HG02610 (cell line): Measurements from ENCODE around the gene ARHGEF33.

Experiments
- ATAC-seq: cut with Tn5 transposase; IDR thresholded peaks from one replicate; pipeline ENCODE4 v1.9.1; 2021; ENCODE audit warnings: mild to moderate bottlenecking, moderate library complexity; ENCODE audit not compliant: unreplicated experiment

Gene ARHGEF33

GRCh38 chr2:39007875-39008504 lies 118.3 kb downstream of the ARHGEF33 start:
- ATAC-seq = no peak

DNA sequence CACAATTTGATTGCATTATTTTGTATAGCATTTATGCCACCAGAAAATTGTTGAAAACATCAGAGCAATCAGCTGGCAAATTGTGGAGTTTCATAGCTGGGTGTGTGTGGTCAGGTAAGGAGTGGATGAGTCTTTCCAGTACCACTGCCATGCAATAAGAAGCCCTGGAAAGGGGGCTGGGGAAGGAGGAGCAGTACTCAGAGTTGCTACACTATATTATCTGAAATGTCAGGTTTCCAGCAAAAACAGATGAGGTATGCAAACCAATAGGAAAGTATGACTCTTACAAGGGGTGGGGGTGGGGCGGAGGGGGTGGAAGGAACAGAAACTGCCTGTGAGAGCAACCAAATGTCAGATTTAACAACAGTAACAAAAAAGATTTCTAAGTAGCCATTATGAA lies 119.0 kb downstream of the ARHGEF33 start:
- no peak for ATAC-seq

- no peak for ATAC-seq
These were observed 124.2 kb downstream of the ARHGEF33 start for GRCh38 chr2:39013871-39014270.

DNA sequence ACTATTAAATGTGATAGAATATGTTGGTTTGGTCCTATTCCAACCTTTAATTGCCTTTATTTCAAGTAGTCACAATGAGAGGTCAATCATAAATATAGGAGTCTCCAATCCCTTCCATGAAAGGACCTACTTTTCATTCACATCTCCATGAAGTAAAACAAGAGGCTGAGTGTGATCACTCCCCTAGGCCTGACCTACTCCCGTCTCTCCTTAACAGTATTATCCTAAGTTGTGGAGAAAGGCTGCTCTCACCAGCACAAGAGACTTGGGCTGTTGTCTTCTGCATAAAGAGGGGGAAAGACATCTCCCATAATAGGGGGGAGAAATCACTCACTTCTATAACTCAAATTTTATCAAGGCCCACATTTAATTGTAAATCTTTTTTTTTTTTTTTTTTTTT lies 125.7 kb downstream of the ARHGEF33 start:
- no peak for ATAC-seq

GRCh38 chr2:39017334-39017733 lies 127.7 kb downstream of the ARHGEF33 start:
- no peak for ATAC-seq

DNA sequence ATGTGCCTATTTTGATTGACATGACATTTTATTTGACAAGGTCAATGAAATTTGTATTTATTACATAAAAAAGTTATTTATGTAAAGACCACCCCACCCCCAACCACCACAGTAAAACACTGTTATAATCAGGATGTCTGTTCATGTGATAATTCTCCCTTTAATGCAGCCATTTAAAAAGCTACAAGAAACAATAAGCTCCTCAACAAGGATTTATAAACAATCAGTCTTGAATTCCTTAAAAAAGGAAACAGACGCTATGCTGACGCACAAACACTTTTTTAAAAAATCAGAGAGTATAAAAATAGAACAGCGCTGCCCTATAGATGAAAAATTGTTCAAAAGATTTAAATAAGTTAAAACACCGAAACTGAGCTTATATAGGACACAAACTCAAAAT lies 129.0 kb downstream of the ARHGEF33 start:
- no peak for ATAC-seq

- ATAC-seq = no peak
These were observed 130.7 kb downstream of the ARHGEF33 start for GRCh38 chr2:39020383-39020782.

GRCh38 chr2:39022642-39023235 lies 133.1 kb downstream of the ARHGEF33 start:
- no peak for ATAC-seq

DNA sequence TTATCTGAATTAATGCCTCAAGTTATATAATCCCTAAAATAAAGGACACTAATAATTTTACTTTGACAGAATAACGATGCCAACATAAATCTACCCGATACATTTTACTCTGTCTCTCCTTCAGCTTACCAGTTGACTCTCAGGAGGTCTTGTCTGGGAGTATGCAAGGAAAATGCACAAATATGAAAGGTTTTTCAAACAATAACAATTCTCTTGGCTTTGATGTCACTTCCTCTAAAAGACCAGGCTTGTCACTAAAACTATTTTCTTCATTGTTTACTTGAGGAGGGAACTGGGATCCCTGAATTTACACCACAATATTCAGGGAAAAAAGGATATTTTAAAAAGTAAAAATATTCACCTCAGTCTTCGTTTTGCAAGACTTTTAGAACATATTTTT lies 134.0 kb downstream of the ARHGEF33 start:
- no peak for ATAC-seq

DNA sequence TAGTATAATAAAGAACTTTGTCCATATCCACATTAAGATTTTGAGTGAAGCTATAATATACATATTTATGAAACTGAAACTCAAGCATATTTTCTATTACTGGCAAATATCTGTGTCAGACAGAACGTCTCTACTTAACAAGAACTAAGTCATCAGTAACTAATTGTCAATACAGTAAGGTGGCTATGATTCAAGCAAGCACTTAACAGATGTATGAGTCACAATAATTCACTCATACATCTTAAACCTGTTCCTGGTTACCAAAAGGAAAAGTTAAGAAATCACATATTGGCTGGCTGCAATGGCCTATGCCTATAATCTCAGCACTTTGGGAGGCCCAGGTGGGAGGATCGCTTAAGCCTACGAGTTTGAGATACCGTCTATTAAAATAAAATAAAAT lies 135.2 kb downstream of the ARHGEF33 start:
- no peak for ATAC-seq
